ENCODE measurements around the gene HES2. TPM values are rescaled to one million over a fixed set of nuclear protein-coding genes. Genes with fewer than 3 reads are reported as not detected.

Gene HES2
- total RNA-seq, 4 donors from 2014 or later = 15.4 to 47.7 (median 35.8) TPM

DNA sequence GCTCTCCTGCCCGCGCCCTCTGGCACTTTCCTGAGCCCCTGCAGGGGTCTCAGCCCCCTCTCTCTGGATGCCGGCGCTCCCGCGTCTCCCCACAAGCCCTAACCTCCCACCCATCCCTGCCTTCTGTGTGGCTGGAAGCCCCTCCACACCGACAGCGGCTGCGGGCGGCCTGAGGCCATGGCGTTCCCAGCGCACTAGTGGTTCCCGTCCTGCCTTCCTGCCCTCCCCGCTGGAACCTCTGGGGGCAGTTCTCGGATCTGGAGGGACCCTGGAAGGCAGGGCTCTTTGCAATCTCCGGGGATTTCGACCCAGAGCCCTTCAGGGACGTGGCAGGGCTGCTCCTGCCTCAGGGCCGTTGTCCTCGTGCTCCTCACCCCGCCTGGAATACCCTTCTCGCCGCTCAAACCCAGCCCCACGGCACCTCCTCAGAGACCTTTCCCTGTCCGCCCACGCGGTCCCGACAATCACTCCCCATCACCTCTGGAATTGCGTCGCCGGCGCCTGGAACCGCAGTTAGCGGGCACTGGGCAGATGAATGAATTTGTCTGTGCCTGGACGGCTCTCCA lies 4.4 kb upstream of the HES2 start:
- no peak for DNase-seq (ENCODE audit: low spot score in 2 of 2)
- no peak overlapping the region for H3K4me3 ChIP-seq (ENCODE audit: low read depth, poor library complexity, severe bottlenecking)
- no peak for TF ChIP-seq POLR2A (IDR thresholded peaks at IDR 0.05)
- intact Hi-C loops (cut with DNase I; ENCODE audit: low total_unique reads) = no loop called here
- WGBS, 2 donors = 4 to 7% methylated on average over 31 to 35 of the region's 35 CpGs

DNA sequence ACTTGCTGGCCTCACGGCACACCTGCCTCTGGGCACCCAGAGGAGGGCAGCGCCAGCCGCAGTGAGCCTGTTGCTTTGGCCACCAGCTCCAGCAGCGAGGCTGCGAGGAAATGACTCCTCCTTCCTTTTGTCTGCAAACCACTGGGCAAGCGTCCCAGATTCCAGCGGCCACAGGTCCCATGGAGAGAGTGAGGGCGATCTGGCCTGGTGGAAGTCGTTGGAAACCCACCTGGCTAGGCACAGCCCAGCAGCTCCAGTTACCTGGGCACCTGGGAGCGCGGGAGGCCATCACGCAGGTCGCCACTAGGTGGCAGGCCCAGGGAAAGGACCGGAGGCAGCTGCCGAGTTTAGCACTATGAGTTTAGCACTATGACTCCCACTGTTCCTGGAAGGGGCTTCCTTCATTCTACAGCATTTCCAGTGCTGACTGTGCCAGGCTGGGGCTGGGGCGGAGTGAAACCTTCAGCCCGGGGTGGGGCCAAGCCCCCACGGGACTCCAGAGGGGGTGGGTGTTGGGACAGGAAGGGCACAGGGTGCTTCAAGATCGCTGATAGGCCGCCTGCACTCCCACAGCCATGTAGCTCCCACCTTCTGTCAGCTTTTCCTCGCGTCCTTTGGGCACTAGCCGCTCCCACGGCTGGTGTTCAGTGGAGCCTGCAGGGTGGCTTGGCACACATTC lies 3.7 kb upstream of the HES2 start:
- intact Hi-C loops (cut with DNase I; ENCODE audit: low total_unique reads) = no loop called here
- TF ChIP-seq, protein P1, sequence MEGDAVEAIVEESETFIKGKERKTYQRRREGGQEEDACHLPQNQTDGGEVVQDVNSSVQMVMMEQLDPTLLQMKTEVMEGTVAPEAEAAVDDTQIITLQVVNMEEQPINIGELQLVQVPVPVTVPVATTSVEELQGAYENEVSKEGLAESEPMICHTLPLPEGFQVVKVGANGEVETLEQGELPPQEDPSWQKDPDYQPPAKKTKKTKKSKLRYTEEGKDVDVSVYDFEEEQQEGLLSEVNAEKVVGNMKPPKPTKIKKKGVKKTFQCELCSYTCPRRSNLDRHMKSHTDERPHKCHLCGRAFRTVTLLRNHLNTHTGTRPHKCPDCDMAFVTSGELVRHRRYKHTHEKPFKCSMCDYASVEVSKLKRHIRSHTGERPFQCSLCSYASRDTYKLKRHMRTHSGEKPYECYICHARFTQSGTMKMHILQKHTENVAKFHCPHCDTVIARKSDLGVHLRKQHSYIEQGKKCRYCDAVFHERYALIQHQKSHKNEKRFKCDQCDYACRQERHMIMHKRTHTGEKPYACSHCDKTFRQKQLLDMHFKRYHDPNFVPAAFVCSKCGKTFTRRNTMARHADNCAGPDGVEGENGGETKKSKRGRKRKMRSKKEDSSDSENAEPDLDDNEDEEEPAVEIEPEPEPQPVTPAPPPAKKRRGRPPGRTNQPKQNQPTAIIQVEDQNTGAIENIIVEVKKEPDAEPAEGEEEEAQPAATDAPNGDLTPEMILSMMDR (IDR thresholded peaks at IDR 0.05) = no peak
- no peak for TF ChIP-seq POLR2A (IDR thresholded peaks at IDR 0.05)
- no peak overlapping the region for H3K4me3 ChIP-seq (ENCODE audit: low read depth, poor library complexity, severe bottlenecking)
- 4 to 11% methylated on average over 20 to 24 of the region's 24 CpGs for WGBS, 2 donors
- no peak for DNase-seq (ENCODE audit: low spot score in 2 of 2)

DNA sequence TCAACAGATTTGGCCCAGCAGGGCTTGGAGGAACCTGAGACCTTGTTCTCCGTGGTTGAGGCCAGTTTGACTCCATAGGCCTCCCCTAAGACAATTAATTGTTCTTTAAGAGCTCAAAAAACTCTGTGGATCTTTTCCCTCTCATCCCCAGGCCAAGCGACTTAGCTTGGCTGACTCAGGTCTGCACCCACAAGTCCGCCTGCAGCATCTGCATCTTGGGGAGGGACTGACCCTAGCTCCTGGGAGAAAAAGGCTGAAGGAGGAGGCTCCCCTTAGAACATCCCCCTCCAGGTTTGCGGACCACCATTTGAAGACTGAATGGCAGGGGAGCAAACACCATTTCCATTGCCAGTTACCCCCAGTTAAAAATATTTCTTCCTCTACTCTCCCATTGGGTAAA lies 1.5 kb upstream of the HES2 start:
- TF ChIP-seq, protein P1 (IDR thresholded peaks at IDR 0.05) = no peak
- no peak for TF ChIP-seq POLR2A (IDR thresholded peaks at IDR 0.05)
- no peak for DNase-seq (ENCODE audit: low spot score in 2 of 2)
- 54 to 55% methylated on average over 4 of the region's 4 CpGs for WGBS, 2 donors
- H3K4me3 ChIP-seq (ENCODE audit: low read depth, poor library complexity, severe bottlenecking) = no peak overlapping the region
- intact Hi-C loops (cut with DNase I; ENCODE audit: low total_unique reads) = no loop called here

DNA sequence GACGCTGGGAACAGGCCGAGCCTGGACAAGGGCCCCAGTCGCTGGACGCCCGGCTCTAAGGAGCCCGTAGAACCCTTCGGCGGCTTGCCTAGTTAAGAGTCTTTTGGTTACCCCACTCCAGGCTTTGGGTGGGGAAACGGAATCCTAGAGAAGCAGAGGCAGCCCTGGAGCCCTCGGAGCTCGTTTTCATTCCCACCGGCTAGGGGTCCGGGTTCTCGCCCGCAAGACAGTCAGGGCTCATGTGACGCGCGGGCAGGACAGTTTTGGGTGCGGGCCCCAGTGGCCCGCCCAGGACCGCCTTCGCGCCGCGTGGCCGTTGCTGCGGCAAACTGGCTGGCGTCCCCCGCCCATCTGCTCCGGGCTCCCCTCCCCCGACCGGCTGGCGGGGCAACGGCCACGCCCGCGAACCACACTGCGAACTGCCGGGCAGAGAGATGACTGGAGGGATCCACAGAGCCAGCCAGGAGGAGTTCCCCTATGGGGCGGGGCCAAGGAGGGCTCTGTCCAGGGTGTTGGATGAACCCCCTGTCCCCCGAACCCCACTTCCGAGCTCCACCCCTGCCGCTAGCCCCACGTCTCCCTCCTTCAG lies 829 bp upstream of the HES2 start:
- no peak overlapping the region for H3K4me3 ChIP-seq (ENCODE audit: low read depth, poor library complexity, severe bottlenecking)
- intact Hi-C loops (cut with DNase I; ENCODE audit: low total_unique reads) = no loop called here
- no peak for DNase-seq (ENCODE audit: low spot score in 2 of 2)
- 10 to 19% methylated on average over 14 to 35 of the region's 44 CpGs for WGBS, 2 donors
- TF ChIP-seq, protein P1 (IDR thresholded peaks at IDR 0.05) = no peak

DNA sequence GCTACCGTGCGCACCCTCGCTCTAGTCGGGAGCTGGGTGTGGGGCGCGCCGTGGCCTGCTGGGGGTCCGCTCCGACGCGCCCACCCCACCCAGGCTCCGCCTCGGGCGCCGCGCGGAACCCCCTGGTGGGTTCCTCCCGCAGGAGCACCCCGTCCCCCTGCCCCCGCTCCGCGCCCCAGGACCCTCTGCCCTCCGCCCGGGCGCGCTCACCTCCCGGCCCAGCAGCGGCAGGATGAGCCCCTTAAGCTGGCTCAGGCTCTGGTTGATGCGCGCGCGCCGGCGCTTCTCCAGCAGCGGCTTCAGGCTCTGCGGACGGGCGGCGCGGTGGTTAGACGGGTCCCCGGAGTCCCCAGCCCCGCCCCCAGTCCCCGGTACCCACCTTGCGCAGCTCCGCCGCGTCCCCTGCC lies 319 bp downstream of the HES2 start:
- 2% methylated on average over 11 to 25 of the region's 48 CpGs for WGBS, 2 donors
- peak overlapping the region; percentile 27 for H3K4me3 ChIP-seq (ENCODE audit: low read depth, poor library complexity, severe bottlenecking)
- DNase-seq (ENCODE audit: low spot score in 2 of 2) = no peak
- intact Hi-C loops (cut with DNase I; ENCODE audit: low total_unique reads) = no loop called here
- no peak for TF ChIP-seq POLR2A (IDR thresholded peaks at IDR 0.05)
- TF ChIP-seq, protein P1 (IDR thresholded peaks at IDR 0.05) = no peak

DNA sequence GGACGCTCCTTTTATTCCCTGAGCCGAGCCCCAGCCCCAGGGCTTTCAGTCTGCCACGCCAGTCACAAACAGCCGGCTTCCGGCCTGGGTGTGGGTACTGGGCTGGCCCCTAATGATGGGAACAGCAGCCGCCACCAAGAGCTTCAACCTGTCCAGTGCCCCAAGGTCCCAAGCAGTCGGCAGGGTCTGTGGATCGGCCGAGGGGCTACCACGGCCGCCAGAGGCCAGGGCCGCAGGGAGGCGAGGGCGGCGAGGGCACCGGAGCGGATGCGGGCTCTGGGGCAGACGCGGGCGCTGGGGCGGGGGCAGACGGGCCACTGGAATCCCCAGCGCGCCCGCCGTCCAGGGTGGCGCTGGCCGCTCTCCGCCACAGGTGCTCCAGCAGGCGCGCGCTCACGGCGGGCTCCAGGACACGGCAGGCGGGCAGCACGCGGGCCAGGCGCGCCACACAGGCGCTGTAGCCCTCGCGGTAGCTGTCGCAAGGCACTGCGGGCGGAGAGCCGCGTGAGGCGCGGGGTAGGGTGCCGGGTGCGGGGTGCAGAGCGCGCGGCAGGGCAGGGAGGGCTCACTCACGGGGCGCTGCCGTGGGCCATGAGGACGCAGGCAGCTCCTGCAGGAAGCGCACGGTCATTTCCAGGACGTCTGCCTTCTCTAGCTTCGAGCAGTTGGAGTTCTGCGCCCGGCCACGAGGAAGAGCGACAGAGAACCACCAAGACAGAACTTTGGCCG lies 887 bp downstream of the HES2 start:
- peak overlapping the region; percentile 27 for H3K4me3 ChIP-seq (ENCODE audit: low read depth, poor library complexity, severe bottlenecking)
- TF ChIP-seq POLR2A (IDR thresholded peaks at IDR 0.05) = no peak
- TF ChIP-seq, protein P1 (IDR thresholded peaks at IDR 0.05) = no peak
- intact Hi-C loops (cut with DNase I; ENCODE audit: low total_unique reads) = no loop called here
- WGBS, 2 donors = 10% methylated on average over 12 to 43 of the region's 69 CpGs
- no peak for DNase-seq (ENCODE audit: low spot score in 2 of 2)

Data from lower leg skin (tissue), 4 donors.